AG09309 (cell line): ENCODE measurements around the gene ADM.
A peak's percentile ranks its signal among the peaks of the same experiment; 100 is the strongest.

Experiments used
- DNase-seq: peaks from one replicate; pipeline ENCODE4 v3.0.0-alpha.2; 2010; ENCODE audit warnings: low read depth
- H3K4me3 ChIP-seq: 2 replicates; pipeline ENCODE4 v1.5.1; 2011; ENCODE audit warnings: mild to moderate bottlenecking, low read depth, low read length, moderate library complexity; ENCODE audit not compliant: control insufficient read depth
- TF ChIP-seq, protein P1 (sequence below): IDR thresholded peaks from 2 replicates; pipeline ENCODE4 v1.5.1; 2011; ENCODE audit warnings: mild to moderate bottlenecking, low read depth, low read length, inconsistent platforms; ENCODE audit not compliant: insufficient read depth, control insufficient read depth; ENCODE audit errors: missing control alignments

ADM gene

DNA sequence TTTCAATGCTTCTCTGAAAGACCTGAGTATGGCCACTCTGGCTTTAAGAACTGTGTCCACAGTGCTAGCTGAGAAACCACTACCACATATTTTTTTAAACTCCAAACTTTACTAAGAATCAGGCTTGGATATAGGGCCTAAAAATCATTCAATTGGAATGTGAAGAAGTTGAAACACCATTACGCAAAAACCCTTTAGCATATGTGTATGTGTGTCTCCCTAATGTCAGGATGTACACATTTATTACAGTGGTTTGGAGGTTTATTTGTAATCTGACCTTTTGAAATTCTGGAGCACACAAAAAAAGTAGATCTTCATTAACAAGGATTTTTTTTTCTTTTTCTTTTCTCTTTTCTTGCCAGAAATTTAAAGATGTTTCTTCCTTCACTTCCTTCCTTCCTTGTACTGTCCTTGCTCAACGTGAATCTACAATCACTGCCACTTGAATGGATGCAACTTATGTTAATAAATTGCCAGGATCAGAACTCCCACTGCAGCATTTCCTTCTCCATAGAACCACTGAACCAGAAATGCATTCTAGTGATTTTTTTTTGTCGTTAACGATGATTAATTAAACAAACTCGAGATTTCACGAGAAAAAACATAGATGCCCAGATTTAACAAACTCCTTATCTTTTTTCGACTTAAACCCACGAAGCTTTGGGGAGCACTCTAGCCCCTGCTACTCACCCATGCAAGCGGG lies 3.1 kb upstream of the ADM start:
- peak overlapping the region; percentile 98 for H3K4me3 ChIP-seq
- no peak for DNase-seq
- TF ChIP-seq, protein P1, sequence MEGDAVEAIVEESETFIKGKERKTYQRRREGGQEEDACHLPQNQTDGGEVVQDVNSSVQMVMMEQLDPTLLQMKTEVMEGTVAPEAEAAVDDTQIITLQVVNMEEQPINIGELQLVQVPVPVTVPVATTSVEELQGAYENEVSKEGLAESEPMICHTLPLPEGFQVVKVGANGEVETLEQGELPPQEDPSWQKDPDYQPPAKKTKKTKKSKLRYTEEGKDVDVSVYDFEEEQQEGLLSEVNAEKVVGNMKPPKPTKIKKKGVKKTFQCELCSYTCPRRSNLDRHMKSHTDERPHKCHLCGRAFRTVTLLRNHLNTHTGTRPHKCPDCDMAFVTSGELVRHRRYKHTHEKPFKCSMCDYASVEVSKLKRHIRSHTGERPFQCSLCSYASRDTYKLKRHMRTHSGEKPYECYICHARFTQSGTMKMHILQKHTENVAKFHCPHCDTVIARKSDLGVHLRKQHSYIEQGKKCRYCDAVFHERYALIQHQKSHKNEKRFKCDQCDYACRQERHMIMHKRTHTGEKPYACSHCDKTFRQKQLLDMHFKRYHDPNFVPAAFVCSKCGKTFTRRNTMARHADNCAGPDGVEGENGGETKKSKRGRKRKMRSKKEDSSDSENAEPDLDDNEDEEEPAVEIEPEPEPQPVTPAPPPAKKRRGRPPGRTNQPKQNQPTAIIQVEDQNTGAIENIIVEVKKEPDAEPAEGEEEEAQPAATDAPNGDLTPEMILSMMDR: no peak

DNA sequence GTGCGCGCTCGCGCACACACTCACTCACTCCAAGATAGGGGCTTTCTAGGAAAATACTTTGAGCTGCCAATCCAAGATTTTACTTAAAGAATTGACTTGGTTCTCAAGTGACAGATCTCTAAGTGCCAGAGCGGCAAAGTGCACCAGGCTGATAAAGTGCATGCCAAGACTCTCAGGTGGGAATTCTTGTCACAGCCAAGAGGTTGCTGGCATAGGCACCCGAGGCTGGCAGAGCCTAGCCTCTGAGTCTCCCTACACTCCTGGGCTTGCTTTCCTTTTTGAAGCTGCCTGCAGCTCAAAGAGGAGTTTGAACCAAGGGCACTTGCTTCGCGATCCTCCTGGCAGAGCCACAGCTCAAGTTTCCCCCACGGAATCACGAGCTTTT lies 2.5 kb upstream of the ADM start:
- peak overlapping the region; percentile 98 for H3K4me3 ChIP-seq
- DNase-seq: no peak
- TF ChIP-seq, protein P1: no peak

DNA sequence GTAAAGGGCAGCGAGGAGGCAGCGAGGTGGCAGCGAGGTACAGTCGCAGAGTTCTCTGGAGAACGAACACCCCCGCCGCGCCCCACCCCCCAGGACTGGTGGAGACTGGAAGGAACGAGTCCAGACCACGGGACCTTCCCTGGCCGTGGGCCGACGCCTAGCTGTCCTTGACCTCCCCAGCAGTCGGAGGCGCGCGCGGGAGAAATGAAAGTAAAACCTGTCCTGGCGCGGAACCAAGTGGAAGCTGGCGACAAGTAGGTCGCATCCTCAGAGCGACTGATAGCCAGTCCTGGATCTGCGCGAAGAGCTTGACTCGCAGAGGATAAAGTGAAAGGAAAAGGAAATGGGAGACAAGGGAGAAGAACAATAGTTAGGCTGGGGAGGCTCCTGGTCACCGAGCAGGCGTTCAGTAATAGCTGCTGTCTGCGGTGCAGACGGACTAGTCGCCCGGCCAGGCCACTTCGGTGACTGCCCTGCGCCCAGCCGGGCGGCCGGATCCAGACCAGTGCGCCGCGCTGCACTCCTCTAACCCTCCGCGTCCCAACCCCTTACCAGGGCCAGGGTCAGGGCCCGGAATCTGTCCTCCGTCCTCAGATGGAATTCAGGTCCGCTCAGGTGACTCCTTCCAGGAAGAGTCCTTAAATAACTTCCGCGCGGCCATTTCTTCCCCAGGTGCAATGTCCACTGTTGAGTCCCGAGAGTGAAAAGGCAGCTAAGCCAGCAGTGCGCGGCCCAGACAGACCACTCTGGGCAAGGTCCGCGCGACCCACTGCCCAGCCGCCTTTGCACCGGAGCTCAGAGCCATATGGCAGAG lies 1.9 kb upstream of the ADM start:
- TF ChIP-seq, protein P1: no peak
- peak overlapping the region; percentile 98 for H3K4me3 ChIP-seq
- no peak for DNase-seq

DNA sequence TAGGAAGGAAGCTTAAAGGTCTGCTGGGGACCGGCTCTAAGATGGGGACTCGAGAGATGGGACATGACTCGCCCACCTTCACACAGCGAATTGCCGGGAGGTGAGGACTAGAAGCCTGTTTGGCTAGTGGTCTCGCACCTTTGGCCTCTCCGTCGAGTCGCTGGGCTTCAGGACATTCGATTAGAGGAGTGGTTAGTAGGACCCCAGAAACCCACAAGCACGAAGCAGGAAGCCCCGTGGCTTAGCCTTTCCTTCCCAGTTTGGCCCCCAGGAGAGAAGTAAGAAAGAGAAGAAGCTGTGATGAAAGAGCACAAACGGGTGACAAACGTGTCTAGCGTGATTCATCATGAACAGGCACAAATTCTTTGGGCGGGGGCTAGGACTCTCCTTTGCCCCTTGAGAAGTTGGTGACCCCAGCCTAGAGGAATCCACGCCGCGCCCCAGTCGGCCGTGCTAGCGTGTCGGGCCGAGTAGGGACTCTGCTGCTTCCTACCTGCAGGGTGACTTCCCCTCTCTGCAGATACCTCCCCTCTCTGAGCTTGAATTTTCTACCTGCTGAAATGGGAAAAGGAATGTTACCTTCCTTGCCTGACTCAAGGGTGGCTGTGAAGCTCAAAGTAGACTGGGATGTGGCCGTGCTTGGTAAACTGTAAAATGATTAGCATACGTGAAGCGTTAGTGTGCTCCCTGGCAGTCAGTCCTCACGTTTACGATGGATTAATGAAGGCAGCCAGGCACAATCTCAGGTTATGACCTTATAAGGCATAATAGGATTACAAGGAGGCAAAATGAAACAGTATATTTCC lies 1.1 kb upstream of the ADM start:
- peak overlapping the region; percentile 98 for H3K4me3 ChIP-seq
- TF ChIP-seq, protein P1: no peak
- no peak for DNase-seq

DNA sequence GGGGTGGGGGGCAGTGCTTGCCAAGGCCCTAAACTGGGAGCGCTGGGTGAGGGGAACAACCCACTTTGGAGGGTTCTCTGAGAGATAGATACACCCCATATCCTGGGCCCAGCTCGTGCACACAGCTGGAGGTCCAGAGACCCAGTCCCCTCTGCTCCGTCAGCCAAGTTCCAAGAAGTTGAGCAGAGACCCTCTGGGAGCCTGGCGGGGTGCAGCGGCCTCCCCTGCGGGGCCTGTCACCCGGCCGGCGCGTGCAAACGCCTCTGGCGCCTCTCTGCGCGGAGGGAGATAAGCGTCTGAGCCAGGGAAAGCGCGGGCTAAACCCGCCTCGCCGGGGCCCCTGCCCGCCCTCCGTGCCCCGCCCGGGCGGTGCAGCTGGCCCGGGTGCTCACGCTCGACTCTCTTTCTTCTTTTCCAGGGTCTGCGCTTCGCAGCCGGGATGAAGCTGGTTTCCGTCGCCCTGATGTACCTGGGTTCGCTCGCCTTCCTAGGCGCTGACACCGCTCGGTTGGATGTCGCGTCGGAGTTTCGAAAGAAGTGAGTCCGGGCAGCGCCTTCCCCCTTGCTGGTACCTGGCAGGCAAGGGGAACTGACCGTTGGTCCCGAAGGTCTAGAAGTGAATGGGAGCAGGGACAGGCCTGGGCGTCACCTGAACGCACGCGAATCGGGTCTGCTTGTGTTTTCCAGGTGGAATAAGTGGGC lies 540 bp downstream of the ADM start:
- DNase-seq: no peak
- H3K4me3 ChIP-seq: peak overlapping the region; percentile 98
- TF ChIP-seq, protein P1: no peak

DNA sequence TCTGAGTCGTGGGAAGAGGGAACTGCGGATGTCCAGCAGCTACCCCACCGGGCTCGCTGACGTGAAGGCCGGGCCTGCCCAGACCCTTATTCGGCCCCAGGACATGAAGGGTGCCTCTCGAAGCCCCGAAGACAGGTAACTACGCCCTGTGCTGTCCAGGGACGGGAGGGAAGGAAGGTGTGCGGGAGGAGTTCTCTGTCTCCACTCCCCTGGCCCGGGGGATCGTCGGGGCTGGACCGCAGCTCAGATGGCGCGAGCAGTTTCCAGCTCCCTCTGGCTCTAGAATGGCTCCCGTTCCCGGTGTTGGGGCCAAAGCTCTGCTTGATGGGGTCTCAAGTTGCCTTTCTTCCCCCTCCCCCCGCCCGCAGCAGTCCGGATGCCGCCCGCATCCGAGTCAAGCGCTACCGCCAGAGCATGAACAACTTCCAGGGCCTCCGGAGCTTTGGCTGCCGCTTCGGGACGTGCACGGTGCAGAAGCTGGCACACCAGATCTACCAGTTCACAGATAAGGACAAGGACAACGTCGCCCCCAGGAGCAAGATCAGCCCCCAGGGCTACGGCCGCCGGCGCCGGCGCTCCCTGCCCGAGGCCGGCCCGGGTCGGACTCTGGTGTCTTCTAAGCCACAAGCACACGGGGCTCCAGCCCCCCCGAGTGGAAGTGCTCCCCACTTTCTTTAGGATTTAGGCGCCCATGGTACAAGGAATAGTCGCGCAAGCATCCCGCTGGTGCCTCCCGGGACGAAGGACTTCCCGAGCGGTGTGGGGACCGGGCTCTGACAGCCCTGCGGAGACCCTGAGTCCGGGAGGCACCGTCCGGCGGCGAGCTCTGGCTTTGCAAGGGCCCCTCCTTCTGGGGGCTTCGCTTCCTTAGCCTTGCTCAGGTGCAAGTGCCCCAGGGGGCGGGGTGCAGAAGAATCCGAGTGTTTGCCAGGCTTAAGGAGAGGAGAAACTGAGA lies 1.4 kb downstream of the ADM start:
- TF ChIP-seq, protein P1: no peak
- H3K4me3 ChIP-seq: peak overlapping the region; percentile 98
- DNase-seq: no peak
